ENCODE data around the gene FILIP1. TPM values are rescaled to one million over a fixed set of nuclear protein-coding genes. Genes with fewer than 3 reads are reported as not detected.
"Not testable (repeated sequence)": the region's sequence is repeated elsewhere in the genome, so short reads cannot be mapped to it uniquely, and the experiment has no call there.

FILIP1 gene
- total RNA-seq, 4 donors from 2014 or later: 36.0 to 57.6 (median 48.0) TPM

DNA sequence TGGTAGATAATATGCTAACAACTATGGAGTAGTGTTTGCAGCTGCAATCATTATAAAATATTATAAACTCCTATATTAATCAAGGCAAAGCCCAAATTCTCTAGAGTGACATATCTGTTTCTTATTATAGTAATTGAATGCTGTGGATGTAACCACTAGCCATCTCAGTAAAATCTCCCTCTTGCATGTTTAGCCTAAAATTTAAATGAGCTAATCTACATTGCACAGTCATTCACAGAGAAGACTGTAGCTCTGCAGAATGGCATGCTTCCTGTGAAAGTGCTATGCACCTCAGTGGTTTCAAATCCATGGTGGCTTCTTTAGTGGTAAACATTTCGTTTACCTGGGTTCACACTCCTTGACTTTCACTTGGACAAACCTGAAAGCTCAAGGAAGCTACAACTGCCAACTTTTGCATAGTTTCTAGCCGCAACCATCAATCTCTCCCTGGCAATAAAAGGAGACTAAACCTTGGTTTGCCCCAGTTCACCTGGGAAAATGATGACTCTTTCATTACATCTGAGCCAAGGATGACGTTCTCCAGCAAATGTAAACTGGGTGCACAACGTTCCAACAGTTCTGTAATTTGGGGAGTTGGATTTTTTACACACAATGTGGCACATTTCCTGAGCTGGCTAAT, 47.2 kb downstream of the FILIP1 start:
- no peak for ATAC-seq
- Histone ChIP-seq H3K27me3 (no peaks in the 10 kb centered on the region), H3K4me1 (peaks cover 0 to 44% (median 0%) of the 10 kb centered on the region in 3 donors), H3K4me3 (no peak overlapping the region), H3K27ac (peak overlapping the region in 1 of 4 donors; percentile 17), H3K9me3 (no peaks in the 10 kb centered on the region), H3K36me3 (no peaks in the 10 kb centered on the region)
- no peak for TF ChIP-seq POLR2AphosphoS5 (IDR thresholded peaks at IDR 0.05)
- TF ChIP-seq, protein P1, sequence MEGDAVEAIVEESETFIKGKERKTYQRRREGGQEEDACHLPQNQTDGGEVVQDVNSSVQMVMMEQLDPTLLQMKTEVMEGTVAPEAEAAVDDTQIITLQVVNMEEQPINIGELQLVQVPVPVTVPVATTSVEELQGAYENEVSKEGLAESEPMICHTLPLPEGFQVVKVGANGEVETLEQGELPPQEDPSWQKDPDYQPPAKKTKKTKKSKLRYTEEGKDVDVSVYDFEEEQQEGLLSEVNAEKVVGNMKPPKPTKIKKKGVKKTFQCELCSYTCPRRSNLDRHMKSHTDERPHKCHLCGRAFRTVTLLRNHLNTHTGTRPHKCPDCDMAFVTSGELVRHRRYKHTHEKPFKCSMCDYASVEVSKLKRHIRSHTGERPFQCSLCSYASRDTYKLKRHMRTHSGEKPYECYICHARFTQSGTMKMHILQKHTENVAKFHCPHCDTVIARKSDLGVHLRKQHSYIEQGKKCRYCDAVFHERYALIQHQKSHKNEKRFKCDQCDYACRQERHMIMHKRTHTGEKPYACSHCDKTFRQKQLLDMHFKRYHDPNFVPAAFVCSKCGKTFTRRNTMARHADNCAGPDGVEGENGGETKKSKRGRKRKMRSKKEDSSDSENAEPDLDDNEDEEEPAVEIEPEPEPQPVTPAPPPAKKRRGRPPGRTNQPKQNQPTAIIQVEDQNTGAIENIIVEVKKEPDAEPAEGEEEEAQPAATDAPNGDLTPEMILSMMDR (IDR thresholded peaks at IDR 0.05): no peak
- TF ChIP-seq POLR2A (IDR thresholded peaks at IDR 0.05): no peak
- TF ChIP-seq EP300 (IDR thresholded peaks at IDR 0.05): no peak
- 48 to 55% methylated on average over 4 of the region's 4 CpGs for WGBS, 2 donors (ENCODE audit: low coverage in 1 of 2)

GRCh38 chr6:75445738-75446137, 47.9 kb downstream of the FILIP1 start:
- Histone ChIP-seq H3K4me1 (peaks cover 0 to 44% (median 0%) of the 10 kb centered on the region in 3 donors), H3K36me3 (no peaks in the 10 kb centered on the region), H3K4me3 (no peak overlapping the region), H3K27me3 (no peaks in the 10 kb centered on the region), H3K9me3 (no peaks in the 10 kb centered on the region), H3K27ac (no peak overlapping the region)
- no peak for TF ChIP-seq POLR2AphosphoS5 (IDR thresholded peaks at IDR 0.05)
- no peak for TF ChIP-seq POLR2A (IDR thresholded peaks at IDR 0.05)
- TF ChIP-seq EP300 (IDR thresholded peaks at IDR 0.05): no peak
- TF ChIP-seq, protein P1 (IDR thresholded peaks at IDR 0.05): no peak
- ATAC-seq: no peak

DNA sequence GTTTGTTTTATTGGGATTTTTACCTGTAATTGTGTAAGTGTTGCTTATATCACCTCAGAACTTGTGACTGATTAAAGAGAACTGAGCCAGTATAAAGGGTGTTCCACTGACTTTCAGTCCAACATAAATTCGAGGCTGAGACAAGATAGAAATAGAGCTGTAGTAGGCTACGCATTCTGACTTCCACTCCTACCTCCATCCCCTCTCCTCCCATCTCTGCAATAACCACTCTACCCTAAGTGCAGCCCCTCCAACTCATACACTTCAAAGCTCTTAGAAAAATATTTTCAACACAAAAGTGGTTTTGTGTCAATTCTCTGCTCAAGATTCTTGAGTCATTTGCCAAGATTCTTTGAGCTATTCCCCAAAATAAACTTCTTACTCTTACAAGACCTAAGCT, 48.7 kb downstream of the FILIP1 start:
- H3K27ac ChIP-seq: peak overlapping the region in 1 of 4 donors; percentile 16

GRCh38 chr6:75441883-75442282, 51.7 kb downstream of the FILIP1 start:
- H3K36me3 ChIP-seq, H3K4me3 ChIP-seq, H3K9me3 ChIP-seq, ATAC-seq, H3K27me3 ChIP-seq, H3K27ac ChIP-seq: not testable (repeated sequence)
- peaks cover 7 to 56% (median 17%) of the 10 kb centered on the region in 3 donors for H3K4me1 ChIP-seq
- no CpG with 5 or more reads among the region's 29 CpGs for WGBS, 2 donors (ENCODE audit: low coverage in 1 of 2)

More for the DNA sequence above, 48.7 kb downstream of the FILIP1 start:
- ATAC-seq: no peak
- no peaks in the 10 kb centered on the region for H3K9me3 ChIP-seq
- H3K4me1 ChIP-seq: peaks cover 0 to 43% (median 0%) of the 10 kb centered on the region in 3 donors
- H3K4me3 ChIP-seq: no peak overlapping the region
- H3K27me3 ChIP-seq: no peaks in the 10 kb centered on the region
- H3K36me3 ChIP-seq: no peaks in the 10 kb centered on the region
- TF ChIP-seq POLR2A (IDR thresholded peaks at IDR 0.05) (no peak), POLR2AphosphoS5 (IDR thresholded peaks at IDR 0.05) (no peak), EP300 (IDR thresholded peaks at IDR 0.05) (no peak)
- TF ChIP-seq, protein P1 (IDR thresholded peaks at IDR 0.05): no peak
- 50 to 70% methylated on average over 2 of the region's 2 CpGs for WGBS, 2 donors (ENCODE audit: low coverage in 1 of 2)

DNA sequence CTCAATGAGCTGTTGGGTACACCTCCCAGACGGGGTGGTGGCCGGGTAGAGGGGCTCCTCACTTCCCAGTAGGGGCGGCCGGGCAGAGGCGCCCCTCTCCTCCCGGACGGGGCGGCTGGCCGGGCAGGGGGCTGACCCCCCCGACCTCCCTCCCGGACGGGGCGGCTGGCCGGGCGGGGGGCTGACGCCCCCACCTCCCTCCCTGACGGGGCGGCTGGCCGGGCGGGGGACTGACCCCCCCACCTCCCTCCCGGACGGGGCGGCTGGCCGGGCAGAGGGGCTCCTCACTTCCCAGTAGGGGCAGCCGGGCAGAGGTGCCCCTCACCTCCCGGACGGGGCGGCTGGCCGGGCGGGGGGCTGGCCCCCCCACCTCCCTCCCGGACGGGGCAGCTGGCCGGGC, 52.1 kb downstream of the FILIP1 start:
- H3K36me3 ChIP-seq: not testable (repeated sequence)

GRCh38 chr6:75438442-75439116, 55.0 kb downstream of the FILIP1 start:
- Histone ChIP-seq H3K4me3 (no peak overlapping the region), H3K27me3 (no peaks in the 10 kb centered on the region), H3K36me3 (no peaks in the 10 kb centered on the region), H3K4me1 (peaks cover 14 to 45% (median 17%) of the 10 kb centered on the region in 3 donors), H3K9me3 (no peaks in the 10 kb centered on the region), H3K27ac (peak overlapping the region; percentile 53 to 86 (median 78))
- no peak for TF ChIP-seq POLR2A (IDR thresholded peaks at IDR 0.05)
- no peak for TF ChIP-seq POLR2AphosphoS5 (IDR thresholded peaks at IDR 0.05)
- TF ChIP-seq, protein P1 (IDR thresholded peaks at IDR 0.05): no peak
- TF ChIP-seq EP300 (IDR thresholded peaks at IDR 0.05): no peak
- no peak for ATAC-seq
- 43 to 44% methylated on average over 2 of the region's 2 CpGs for WGBS, 2 donors (ENCODE audit: low coverage in 1 of 2)

More for the DNA sequence above, 52.1 kb downstream of the FILIP1 start:
- H3K27ac ChIP-seq, H3K4me3 ChIP-seq, H3K9me3 ChIP-seq, ATAC-seq, H3K27me3 ChIP-seq: not testable (repeated sequence)
- peaks cover 9 to 56% (median 17%) of the 10 kb centered on the region in 3 donors for H3K4me1 ChIP-seq
- WGBS, 2 donors (ENCODE audit: low coverage in 1 of 2): no CpG with 5 or more reads among the region's 33 CpGs
